ENCODE results near the gene WDR76.

The WDR76 gene

GRCh38 chr15:43883571-43883970, 56.8 kb downstream of the WDR76 start:
- no peak for TF ChIP-seq CTCF (IDR thresholded peaks at IDR 0.05; ENCODE audit: extremely low read depth, missing control alignments)
- no peak for DNase-seq (ENCODE audit: low spot score)

- no peak for DNase-seq (ENCODE audit: low spot score)
- no peak for TF ChIP-seq CTCF (IDR thresholded peaks at IDR 0.05; ENCODE audit: extremely low read depth, missing control alignments)
Measured at GRCh38 chr15:43886558-43886957, 59.8 kb downstream of the WDR76 start.

GRCh38 chr15:43887901-43888300, 61.1 kb downstream of the WDR76 start:
- no peak for TF ChIP-seq CTCF (IDR thresholded peaks at IDR 0.05; ENCODE audit: extremely low read depth, missing control alignments)
- DNase-seq (ENCODE audit: low spot score) = no peak

GRCh38 chr15:43889042-43889441, 62.2 kb downstream of the WDR76 start:
- no peak for DNase-seq (ENCODE audit: low spot score)
- no peak for TF ChIP-seq CTCF (IDR thresholded peaks at IDR 0.05; ENCODE audit: extremely low read depth, missing control alignments)

- TF ChIP-seq CTCF (IDR thresholded peaks at IDR 0.05; ENCODE audit: extremely low read depth, missing control alignments) = no peak
- no peak for DNase-seq (ENCODE audit: low spot score)
Measured at GRCh38 chr15:43893956-43894355, 67.2 kb downstream of the WDR76 start.

- no peak for TF ChIP-seq CTCF (IDR thresholded peaks at IDR 0.05; ENCODE audit: extremely low read depth, missing control alignments)
- DNase-seq (ENCODE audit: low spot score) = no peak
Measured at GRCh38 chr15:43895586-43895985, 68.8 kb downstream of the WDR76 start.

- no peak for TF ChIP-seq CTCF (IDR thresholded peaks at IDR 0.05; ENCODE audit: extremely low read depth, missing control alignments)
- no peak for DNase-seq (ENCODE audit: low spot score)
Measured at GRCh38 chr15:43896543-43896942, 69.7 kb downstream of the WDR76 start.

Data from GM20000 (cell line).